Nephron (organoid): ENCODE measurements around the gene TRO.

Source experiments
- H3K27ac Mint-ChIP-seq, 3 experiments: 2 replicates each; pipeline ENCODE4 v1.8.0; 2020; ENCODE audit warnings: mixed read lengths in 3 of 3, mild to moderate bottlenecking in 2 of 3, moderate library complexity in 1 of 3
- H3K27me3 Mint-ChIP-seq: 2 replicates; pipeline ENCODE4 v1.8.0; 2021; ENCODE audit warnings: low read depth, mild to moderate bottlenecking, moderate library complexity, mixed read lengths
- H3K36me3 Mint-ChIP-seq: 2 replicates; pipeline ENCODE4 v1.8.0; 2020; ENCODE audit warnings: low read depth, mixed read lengths
- H3K4me1 Mint-ChIP-seq: 2 replicates; pipeline ENCODE4 v1.8.0; 2020; ENCODE audit warnings: mixed read lengths
- H3K4me3 Mint-ChIP-seq, 3 experiments: 2 replicates each; pipeline ENCODE4 v1.8.0; 2020; ENCODE audit warnings: mild to moderate bottlenecking in 3 of 3, mixed read lengths in 3 of 3, moderate library complexity in 2 of 3
- H3K9me3 Mint-ChIP-seq: 2 replicates; pipeline ENCODE4 v1.8.0; 2020; ENCODE audit warnings: mixed read lengths
- TF ChIP-seq, protein P1 (sequence below), 3 experiments: fragments of 200-600 bp; sonication (generic); IDR thresholded peaks; one replicate each; pipeline ENCODE4 v1.5.0; 2021; ENCODE audit warnings: antibody characterized with exemption in 3 of 3; ENCODE audit not compliant: unreplicated experiment in 3 of 3

TRO gene

DNA sequence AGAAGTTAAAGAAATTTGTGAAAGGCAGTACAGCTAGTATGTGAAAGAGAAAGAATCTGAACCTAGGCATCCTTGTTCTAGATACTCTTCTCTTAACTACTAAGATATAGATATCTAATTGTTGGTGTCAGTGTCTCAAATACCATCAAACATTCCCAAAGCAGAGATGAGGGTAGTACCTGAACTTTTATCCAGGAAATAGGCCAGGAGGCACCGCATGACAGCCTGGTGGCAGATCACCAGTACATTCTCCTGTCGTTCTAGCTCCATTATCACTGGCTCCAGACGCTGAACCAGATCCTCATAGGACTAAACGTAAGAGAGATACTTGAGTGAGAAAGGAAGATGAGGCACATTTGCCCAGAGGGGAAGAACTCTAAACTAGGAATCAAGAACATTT lies 16.8 kb downstream of the TRO start:
- TF ChIP-seq, protein P1, sequence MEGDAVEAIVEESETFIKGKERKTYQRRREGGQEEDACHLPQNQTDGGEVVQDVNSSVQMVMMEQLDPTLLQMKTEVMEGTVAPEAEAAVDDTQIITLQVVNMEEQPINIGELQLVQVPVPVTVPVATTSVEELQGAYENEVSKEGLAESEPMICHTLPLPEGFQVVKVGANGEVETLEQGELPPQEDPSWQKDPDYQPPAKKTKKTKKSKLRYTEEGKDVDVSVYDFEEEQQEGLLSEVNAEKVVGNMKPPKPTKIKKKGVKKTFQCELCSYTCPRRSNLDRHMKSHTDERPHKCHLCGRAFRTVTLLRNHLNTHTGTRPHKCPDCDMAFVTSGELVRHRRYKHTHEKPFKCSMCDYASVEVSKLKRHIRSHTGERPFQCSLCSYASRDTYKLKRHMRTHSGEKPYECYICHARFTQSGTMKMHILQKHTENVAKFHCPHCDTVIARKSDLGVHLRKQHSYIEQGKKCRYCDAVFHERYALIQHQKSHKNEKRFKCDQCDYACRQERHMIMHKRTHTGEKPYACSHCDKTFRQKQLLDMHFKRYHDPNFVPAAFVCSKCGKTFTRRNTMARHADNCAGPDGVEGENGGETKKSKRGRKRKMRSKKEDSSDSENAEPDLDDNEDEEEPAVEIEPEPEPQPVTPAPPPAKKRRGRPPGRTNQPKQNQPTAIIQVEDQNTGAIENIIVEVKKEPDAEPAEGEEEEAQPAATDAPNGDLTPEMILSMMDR (IDR thresholded peaks at IDR 0.05; ENCODE audit: unreplicated experiment in 3 of 3): no peak
- Mint-ChIP-seq H3K4me1 (no peaks in the 10 kb centered on the region), H3K27me3 (no peaks in the 10 kb centered on the region), H3K27ac (no peak overlapping the region), H3K4me3 (no peak overlapping the region), H3K36me3 (no peaks in the 10 kb centered on the region), H3K9me3 (peaks cover 15% of the 10 kb centered on the region)

DNA sequence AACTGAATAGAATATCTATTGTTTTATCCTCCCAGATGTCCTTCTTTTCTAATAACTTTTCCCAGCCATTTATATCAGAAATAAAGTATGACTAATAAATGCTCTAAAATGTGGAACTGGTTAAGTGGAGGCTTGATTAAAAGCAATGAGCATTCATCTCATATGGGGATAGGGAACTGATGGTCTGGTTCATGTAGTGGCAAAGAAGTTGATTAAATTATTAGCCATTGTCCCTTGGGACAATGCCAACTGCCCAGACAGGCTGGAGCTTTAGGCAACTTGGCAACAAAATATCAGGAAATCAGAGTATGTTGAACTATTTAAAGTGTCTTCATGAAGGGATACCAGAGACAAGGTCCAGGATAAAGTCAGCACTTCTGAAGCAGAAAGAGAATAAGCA lies 24.2 kb downstream of the TRO start:
- H3K4me3 Mint-ChIP-seq: no peak overlapping the region
- TF ChIP-seq, protein P1 (IDR thresholded peaks at IDR 0.05; ENCODE audit: unreplicated experiment in 3 of 3): no peak

DNA sequence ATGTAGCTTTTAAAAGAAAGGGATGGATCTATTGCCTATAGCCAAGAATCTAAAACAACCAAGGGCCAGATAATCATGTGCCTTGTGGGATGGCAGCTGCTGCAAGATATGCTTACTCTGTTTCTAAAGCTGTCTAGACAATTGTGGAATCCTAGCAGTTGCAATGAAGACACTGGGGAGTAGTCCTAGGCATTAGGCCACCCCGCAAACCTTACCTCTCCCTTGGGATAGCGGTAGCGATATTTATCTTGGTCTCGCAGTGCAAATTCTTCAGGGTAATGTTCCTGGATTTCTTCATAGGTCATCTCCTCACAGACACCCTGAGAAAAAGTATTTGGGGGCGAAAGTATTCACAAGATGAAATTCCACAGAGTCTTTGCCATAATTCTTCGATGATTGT lies 24.6 kb downstream of the TRO start:
- TF ChIP-seq, protein P1 (IDR thresholded peaks at IDR 0.05; ENCODE audit: unreplicated experiment in 3 of 3): no peak
- peak overlapping the region; percentile 57 to 74 (median 68) for H3K27ac Mint-ChIP-seq
- peaks cover 4% of the 10 kb centered on the region for H3K4me1 Mint-ChIP-seq
- no peaks in the 10 kb centered on the region for H3K27me3 Mint-ChIP-seq
- no peaks in the 10 kb centered on the region for H3K36me3 Mint-ChIP-seq
- peaks cover 14% of the 10 kb centered on the region for H3K9me3 Mint-ChIP-seq
- H3K4me3 Mint-ChIP-seq: no peak overlapping the region

More for the DNA sequence above, 24.2 kb downstream of the TRO start:
- peaks cover 14% of the 10 kb centered on the region for H3K9me3 Mint-ChIP-seq
- H3K27ac Mint-ChIP-seq: peak overlapping the region; percentile 18 to 74 (median 57)
- no peaks in the 10 kb centered on the region for H3K27me3 Mint-ChIP-seq
- no peaks in the 10 kb centered on the region for H3K36me3 Mint-ChIP-seq
- peaks cover 4% of the 10 kb centered on the region for H3K4me1 Mint-ChIP-seq

DNA sequence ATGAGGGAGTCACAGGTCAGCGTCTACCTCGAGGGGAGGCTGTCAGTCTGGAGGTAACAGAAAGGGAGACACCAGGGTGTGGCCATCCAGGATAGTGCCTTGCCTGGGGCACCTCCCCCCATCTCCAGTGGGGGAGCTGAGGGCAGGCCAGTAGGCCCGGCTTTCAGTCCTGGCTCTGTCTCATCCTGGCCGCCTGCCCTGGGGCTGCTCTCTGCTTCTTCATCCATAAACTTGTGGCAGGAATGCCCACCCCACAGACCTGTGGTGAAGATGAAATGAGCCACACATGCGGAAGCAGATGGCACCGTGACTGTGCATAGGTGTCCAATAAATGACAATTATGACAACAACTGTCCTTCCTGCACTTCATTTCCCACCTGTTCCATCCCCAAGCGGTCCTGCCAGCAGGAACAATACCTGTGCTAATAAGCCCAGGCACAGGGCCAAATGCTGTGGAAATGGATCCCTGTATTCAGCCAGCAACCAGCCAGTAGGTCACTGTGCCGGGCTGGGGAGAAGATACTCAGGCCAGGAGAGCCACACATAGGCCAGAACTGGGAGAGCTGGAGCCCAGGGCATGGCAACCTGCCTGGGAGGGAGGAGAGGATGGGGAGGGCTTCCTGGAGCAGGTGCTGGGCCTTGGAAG lies 30.2 kb downstream of the TRO start:
- H3K27me3 Mint-ChIP-seq: no peaks in the 10 kb centered on the region
- no peak overlapping the region for H3K27ac Mint-ChIP-seq
- no peak overlapping the region for H3K4me3 Mint-ChIP-seq
- peaks cover 15% of the 10 kb centered on the region for H3K9me3 Mint-ChIP-seq
- TF ChIP-seq, protein P1 (IDR thresholded peaks at IDR 0.05; ENCODE audit: unreplicated experiment in 3 of 3): no peak
- H3K36me3 Mint-ChIP-seq: no peaks in the 10 kb centered on the region
- no peaks in the 10 kb centered on the region for H3K4me1 Mint-ChIP-seq

DNA sequence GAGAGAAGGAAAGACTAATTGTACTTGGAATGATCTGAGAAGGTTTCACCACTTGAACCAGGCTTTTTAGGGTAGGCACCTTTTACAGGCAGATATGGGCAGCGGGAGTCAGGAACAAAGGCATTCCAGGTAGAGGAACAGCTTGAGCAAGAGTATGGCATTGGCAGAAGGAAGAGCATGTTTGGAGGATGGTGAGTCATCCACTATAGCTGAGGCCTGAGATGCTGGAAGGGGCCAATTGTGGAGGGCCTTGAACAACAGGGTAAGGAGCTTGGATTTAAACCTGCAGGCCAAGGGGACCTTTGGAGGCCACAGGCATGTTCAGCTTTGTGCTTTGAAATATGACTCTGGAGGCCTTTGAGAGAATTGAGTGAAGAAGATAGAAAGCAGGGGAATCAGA lies 41.1 kb downstream of the TRO start:
- Mint-ChIP-seq H3K4me3 (no peak overlapping the region), H3K4me1 (no peaks in the 10 kb centered on the region)

More for the DNA sequence above, 41.1 kb downstream of the TRO start:
- Mint-ChIP-seq H3K27me3 (no peaks in the 10 kb centered on the region), H3K36me3 (no peaks in the 10 kb centered on the region), H3K27ac (no peak overlapping the region), H3K9me3 (peaks cover 5% of the 10 kb centered on the region)
- TF ChIP-seq, protein P1 (IDR thresholded peaks at IDR 0.05; ENCODE audit: unreplicated experiment in 3 of 3): no peak
